ENCODE data around the gene ENC1. TPM values are rescaled to one million over a fixed set of nuclear protein-coding genes. Genes with fewer than 3 reads are reported as not detected.
A peak's percentile ranks its signal among the peaks of the same experiment; 100 is the strongest.

ENC1 gene
- total and polyA plus RNA-seq, 3 donors from 2014 or later: 28.3 to 153 (median 89.7) TPM

GRCh38 chr5:74595143-74595925 is 45.2 kb downstream of the ENC1 start:
- no peaks in the 10 kb centered on the region for H3K9me3 ChIP-seq
- no peaks in the 10 kb centered on the region for H3K27me3 ChIP-seq
- TF ChIP-seq POLR2A (IDR thresholded peaks at IDR 0.05) (no peak), CTCF (IDR thresholded peaks at IDR 0.05) (no peak)
- no peak overlapping the region for H3K4me3 ChIP-seq
- no peaks in the 10 kb centered on the region for H3K36me3 ChIP-seq (ENCODE audit: low read depth, missing control alignments)
- DNase-seq: peak; percentile 58
- intact Hi-C loops (cut with DNase I; ENCODE audit: low total_unique reads): no loop called here
- WGBS, 2 donors: 46 to 52% methylated on average over 4 of the region's 4 CpGs
- H3K27ac ChIP-seq: peak overlapping the region in 1 of 2 donors; percentile 79
- H3K4me1 ChIP-seq: peaks cover 13% of the 10 kb centered on the region

- H3K4me1 ChIP-seq: peaks cover 13% of the 10 kb centered on the region
- H3K9me3 ChIP-seq: no peaks in the 10 kb centered on the region
- DNase-seq: no peak
- no peak for TF ChIP-seq POLR2A (IDR thresholded peaks at IDR 0.05)
- TF ChIP-seq CTCF (IDR thresholded peaks at IDR 0.05): no peak
- 70 to 75% methylated on average over 6 of the region's 6 CpGs for WGBS, 2 donors
- peak overlapping the region in 1 of 2 donors; percentile 79 for H3K27ac ChIP-seq
- no peaks in the 10 kb centered on the region for H3K27me3 ChIP-seq
- intact Hi-C loops (cut with DNase I; ENCODE audit: low total_unique reads): no loop called here
- H3K4me3 ChIP-seq: no peak overlapping the region
- no peaks in the 10 kb centered on the region for H3K36me3 ChIP-seq (ENCODE audit: low read depth, missing control alignments)
These were observed 46.1 kb downstream of the ENC1 start for GRCh38 chr5:74594137-74595040.

- DNase-seq: no peak
- intact Hi-C loops (cut with DNase I; ENCODE audit: low total_unique reads): no loop called here
- no peak for TF ChIP-seq POLR2A (IDR thresholded peaks at IDR 0.05)
- no peak for TF ChIP-seq CTCF (IDR thresholded peaks at IDR 0.05)
- no peak overlapping the region for H3K4me3 ChIP-seq
- WGBS, 2 donors: 89 to 91% methylated on average over 6 of the region's 6 CpGs
- peaks cover 4% of the 10 kb centered on the region for H3K4me1 ChIP-seq
- no peaks in the 10 kb centered on the region for H3K9me3 ChIP-seq
- H3K27ac ChIP-seq: no peak overlapping the region
- no peaks in the 10 kb centered on the region for H3K36me3 ChIP-seq (ENCODE audit: low read depth, missing control alignments)
- no peaks in the 10 kb centered on the region for H3K27me3 ChIP-seq
These were observed 51.1 kb downstream of the ENC1 start for GRCh38 chr5:74589204-74590056.

GRCh38 chr5:74588415-74588814 is 52.1 kb downstream of the ENC1 start:
- no peak for DNase-seq
- no peaks in the 10 kb centered on the region for H3K4me1 ChIP-seq
- H3K4me3 ChIP-seq: no peak overlapping the region
- H3K9me3 ChIP-seq: no peaks in the 10 kb centered on the region
- no peak overlapping the region for H3K27ac ChIP-seq
- no peak for TF ChIP-seq CTCF (IDR thresholded peaks at IDR 0.05)
- TF ChIP-seq POLR2A (IDR thresholded peaks at IDR 0.05): no peak
- WGBS, 2 donors: 92 to 93% methylated on average over 3 of the region's 3 CpGs
- H3K27me3 ChIP-seq: no peaks in the 10 kb centered on the region
- intact Hi-C loops (cut with DNase I; ENCODE audit: low total_unique reads): no loop called here
- no peaks in the 10 kb centered on the region for H3K36me3 ChIP-seq (ENCODE audit: low read depth, missing control alignments)
